Ishikawa (cell line): ENCODE results near the gene NAP1L5.

Experiments
- CREB1 ChIP-seq: IDR thresholded peaks from 2 replicates; pipeline ENCODE4 v1.6.1; 2012; ENCODE audit warnings: low read depth
- EP300 ChIP-seq: IDR thresholded peaks from 2 replicates; pipeline ENCODE4 v1.6.1; 2012; ENCODE audit warnings: borderline replicate concordance
- FOXM1 ChIP-seq: IDR thresholded peaks from 2 replicates; pipeline ENCODE4 v1.6.1; 2012; ENCODE audit warnings: low read depth, borderline replicate concordance
- NFIC ChIP-seq: IDR thresholded peaks from 2 replicates; pipeline ENCODE4 v1.6.1; 2012
- TAF1 ChIP-seq: IDR thresholded peaks from 2 replicates; pipeline ENCODE4 v1.6.1; 2012; ENCODE audit warnings: low read depth, mild to moderate bottlenecking
- ZBTB7A ChIP-seq: IDR thresholded peaks from 2 replicates; pipeline ENCODE4 v1.6.1; 2012; ENCODE audit warnings: low read depth
- TF ChIP-seq, protein P1 (sequence below): IDR thresholded peaks from 2 replicates; pipeline ENCODE4 v1.6.1; 2012; ENCODE audit warnings: low read depth, mild to moderate bottlenecking

DNA sequence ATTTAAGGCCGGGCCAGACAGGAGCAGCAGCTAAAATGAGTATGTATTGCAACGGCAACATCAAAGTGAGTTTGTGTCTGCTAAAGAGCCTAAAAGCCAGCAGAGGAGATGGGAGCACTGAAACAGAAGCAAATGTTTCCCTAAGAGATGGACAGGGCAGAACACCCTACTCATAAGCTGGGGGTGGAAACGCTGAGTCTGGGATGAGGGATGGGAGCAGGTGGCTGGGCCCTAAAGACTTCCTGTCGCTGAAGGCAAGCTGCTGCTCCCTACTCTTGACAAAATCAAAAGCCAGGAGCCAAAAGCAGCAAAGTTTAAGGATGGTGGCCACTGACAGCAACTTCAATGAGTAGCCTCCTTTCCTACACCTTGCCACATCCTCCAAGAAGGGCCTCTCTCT lies 40.6 kb upstream of the NAP1L5 start:
- TF ChIP-seq ZBTB7A (no peak), TAF1 (no peak), EP300 (no peak), CREB1 (no peak), NFIC (no peak), FOXM1 (no peak)
- TF ChIP-seq, protein P1, sequence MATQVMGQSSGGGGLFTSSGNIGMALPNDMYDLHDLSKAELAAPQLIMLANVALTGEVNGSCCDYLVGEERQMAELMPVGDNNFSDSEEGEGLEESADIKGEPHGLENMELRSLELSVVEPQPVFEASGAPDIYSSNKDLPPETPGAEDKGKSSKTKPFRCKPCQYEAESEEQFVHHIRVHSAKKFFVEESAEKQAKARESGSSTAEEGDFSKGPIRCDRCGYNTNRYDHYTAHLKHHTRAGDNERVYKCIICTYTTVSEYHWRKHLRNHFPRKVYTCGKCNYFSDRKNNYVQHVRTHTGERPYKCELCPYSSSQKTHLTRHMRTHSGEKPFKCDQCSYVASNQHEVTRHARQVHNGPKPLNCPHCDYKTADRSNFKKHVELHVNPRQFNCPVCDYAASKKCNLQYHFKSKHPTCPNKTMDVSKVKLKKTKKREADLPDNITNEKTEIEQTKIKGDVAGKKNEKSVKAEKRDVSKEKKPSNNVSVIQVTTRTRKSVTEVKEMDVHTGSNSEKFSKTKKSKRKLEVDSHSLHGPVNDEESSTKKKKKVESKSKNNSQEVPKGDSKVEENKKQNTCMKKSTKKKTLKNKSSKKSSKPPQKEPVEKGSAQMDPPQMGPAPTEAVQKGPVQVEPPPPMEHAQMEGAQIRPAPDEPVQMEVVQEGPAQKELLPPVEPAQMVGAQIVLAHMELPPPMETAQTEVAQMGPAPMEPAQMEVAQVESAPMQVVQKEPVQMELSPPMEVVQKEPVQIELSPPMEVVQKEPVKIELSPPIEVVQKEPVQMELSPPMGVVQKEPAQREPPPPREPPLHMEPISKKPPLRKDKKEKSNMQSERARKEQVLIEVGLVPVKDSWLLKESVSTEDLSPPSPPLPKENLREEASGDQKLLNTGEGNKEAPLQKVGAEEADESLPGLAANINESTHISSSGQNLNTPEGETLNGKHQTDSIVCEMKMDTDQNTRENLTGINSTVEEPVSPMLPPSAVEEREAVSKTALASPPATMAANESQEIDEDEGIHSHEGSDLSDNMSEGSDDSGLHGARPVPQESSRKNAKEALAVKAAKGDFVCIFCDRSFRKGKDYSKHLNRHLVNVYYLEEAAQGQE: no peak
